ENCODE results near the gene LRRC52.
"Not testable (repeated sequence)": the region's sequence is repeated elsewhere in the genome, so short reads cannot be mapped to it uniquely, and the experiment has no call there.

LRRC52 gene

DNA sequence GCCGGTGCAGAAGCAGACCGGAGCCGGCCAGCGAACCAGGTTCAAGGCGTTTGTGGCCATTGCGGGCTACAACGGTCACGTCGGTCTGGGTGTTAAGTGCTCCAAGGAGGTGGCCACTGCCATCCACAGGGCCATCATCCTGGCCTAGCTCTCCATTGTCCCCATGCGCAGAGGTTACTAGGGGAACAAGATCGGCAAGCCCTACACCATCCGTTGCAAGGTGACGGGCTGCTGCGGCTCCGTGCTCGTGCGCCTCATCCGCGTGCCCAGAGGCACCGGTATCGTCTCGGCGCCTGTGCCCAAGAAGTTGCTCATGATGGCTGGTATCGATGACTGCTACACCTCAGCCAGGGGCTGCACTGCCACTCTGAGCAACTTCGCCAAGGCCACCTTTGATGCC lies 38.1 kb downstream of the LRRC52 start:
- DNase-seq, result no peak

- no peak for DNase-seq
Measured at GRCh38 chr1:165586398-165586797, 42.6 kb downstream of the LRRC52 start.

DNA sequence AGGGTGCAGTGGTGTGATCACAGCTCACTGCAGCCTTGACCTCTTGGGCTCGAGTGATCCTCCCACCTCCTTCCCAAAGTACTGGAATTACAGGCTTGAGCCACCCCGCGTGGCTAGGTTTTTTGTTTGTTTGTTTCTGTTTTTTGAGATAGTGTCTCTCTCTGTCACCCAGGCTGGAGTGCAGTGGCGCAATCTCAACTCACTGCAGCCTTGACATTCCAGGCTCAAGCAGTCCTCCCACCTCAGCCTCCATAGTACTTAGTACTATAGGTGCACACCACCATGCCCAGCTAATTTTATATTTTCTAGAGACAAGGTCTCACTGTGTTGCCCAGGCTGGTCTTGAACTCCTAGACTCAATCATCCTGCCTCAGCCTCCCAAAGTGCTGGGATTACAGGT lies 47.6 kb downstream of the LRRC52 start:
- not testable (repeated sequence) for DNase-seq

DNA sequence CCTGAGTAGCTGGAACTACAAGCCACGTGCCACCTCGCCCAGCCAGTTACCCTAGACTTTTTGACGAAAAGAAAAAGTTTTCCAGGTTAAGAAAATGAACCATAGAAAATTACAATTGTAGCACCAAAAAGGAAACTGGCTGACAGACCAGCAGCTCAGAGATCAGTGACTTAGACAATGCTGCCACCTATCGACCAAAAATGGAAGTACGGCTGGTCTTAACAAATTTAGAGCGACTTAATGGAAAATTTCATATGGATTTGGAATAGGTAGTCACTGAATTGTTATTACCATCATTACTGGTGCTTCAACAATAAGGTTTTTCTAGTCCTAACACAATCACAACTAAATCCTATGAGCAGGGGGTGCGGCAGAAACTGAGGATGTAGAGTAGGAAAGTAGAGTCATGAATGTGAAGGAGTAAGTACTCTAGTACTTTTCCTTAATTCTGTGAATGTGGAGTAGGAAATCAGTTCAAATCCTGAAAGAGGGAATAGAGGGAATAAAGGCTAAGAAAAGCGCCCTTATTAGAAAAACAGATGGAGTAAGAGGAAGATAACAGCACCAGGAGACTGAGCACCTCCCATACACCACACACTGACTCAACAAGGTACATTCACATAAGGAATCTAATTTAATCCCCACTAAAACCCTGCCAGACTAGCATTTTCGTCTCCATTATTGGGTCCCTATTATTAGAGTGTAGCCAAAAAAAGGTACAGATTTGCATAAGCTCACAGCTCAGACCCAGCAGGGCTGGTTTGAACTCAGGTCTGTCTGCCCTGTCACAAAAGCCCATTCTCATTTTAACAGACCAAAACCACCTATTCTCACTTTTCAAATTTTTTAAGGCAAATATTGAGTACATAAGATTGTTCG lies 49.4 kb downstream of the LRRC52 start:
- peak; percentile 72 to 81 for DNase-seq

GRCh38 chr1:165595246-165595938 lies 51.6 kb downstream of the LRRC52 start:
- no peak for DNase-seq

GRCh38 chr1:165597883-165598675 lies 54.3 kb downstream of the LRRC52 start:
- DNase-seq, result peak; percentile 94 to 96

DNA sequence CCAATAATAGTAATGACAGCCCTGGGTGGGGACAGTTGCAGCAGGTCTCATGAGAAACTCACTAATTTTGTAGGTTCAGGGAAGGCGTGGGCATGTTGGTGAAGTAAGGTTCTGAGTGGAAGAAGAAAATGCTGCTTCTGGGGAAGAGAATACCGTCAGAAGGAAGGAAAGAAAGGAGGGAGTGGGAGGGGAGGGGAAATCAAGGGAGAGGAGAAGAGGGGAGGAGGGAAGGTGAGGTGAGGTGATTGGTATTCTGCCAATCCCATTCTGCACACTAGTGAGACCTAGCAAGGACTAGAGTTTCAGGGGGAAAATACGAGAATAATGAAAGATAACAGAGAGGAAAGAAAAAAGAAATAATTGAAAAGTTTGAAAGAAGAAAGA lies 54.9 kb downstream of the LRRC52 start:
- no peak for DNase-seq

DNA sequence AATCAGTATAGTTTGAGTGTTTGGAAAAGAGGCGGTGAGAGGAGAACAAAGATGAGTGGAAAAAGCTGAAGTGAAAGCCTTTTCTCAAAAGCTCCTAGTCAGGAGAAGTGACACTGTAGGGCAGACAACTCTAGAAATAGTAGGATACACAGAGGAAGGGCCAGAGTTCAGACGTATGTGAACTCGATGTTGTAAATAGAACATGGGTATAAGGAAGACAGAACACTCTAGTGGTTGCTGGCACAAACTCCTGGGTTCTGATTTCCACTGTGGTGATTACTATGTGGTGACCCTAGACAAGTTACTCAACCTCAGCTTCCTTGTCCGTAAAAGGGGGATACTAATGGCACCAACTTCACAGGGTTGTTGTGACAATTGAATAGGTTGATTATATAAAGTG lies 57.0 kb downstream of the LRRC52 start:
- DNase-seq, result no peak

- no peak for DNase-seq
Measured at GRCh38 chr1:165603810-165604209, 60.0 kb downstream of the LRRC52 start.

- DNase-seq, result no peak
Measured at GRCh38 chr1:165605246-165605645, 61.4 kb downstream of the LRRC52 start.

GRCh38 chr1:165606676-165607075 lies 62.9 kb downstream of the LRRC52 start:
- DNase-seq, result not testable (repeated sequence)

- no peak for DNase-seq
Measured at GRCh38 chr1:165610866-165611265, 67.1 kb downstream of the LRRC52 start.

- DNase-seq, result no peak
Measured at GRCh38 chr1:165612062-165612461, 68.3 kb downstream of the LRRC52 start.
